CD4-positive, alpha-beta T cell treated with Interleukin-17A for 1 hour (primary cell): ENCODE measurements around the gene MAP2K5.

Experiments used
- DNase-seq: peaks from one replicate; pipeline ENCODE4 v3.0.0-alpha.2; 2020

Gene MAP2K5

DNA sequence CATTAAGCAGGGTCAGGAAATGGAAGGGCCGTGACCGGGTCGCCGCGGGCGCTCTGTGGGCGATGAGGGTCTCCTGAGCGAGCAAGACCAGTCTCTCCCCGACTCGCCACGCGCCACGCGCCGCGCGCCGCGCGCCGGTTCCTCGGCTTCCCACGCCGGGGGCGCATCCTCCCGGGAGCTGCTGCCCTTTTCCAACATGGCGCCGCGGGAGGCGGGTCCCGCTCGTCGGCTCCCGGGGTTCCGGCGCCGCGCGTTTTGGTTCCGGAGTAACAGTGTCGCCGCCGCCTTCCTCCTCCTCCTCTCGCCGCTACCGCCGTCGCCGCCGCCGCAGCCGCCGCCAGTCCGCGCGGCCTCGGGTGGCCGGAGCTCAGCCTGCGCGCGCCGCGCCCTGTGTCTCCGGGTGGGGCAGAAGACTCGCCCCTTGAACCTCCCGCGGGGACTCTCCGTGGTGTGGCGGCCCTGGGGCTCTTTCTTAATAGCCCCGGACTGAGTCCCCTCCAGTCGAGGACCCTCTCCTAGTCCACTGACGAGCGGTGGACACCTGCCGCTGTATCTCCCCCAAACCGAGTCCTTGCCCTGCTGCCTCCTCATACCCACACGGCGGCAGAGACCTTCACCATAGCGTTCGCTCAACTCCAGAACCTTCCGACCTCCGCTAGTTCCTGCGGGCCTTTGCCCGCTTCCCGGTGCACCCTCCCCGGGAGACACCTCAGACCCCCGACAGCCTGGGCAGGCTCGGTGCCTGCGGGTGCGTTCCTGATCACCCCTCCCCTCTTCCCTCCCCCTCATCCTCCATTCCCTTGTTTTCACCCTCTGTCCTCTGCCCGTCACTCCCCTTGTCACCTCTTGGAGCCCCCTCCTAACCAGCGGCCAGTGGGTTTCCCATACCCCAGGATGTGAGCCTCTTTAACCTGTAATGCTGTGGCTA lies at the start of gene MAP2K5:
MAP2K5 (plus strand) TSS at position 284 of the 928 bp plus-strand sequence; CDS start at position 917, 633 bp downstream.
- DNase-seq, result peak; percentile 84

DNA sequence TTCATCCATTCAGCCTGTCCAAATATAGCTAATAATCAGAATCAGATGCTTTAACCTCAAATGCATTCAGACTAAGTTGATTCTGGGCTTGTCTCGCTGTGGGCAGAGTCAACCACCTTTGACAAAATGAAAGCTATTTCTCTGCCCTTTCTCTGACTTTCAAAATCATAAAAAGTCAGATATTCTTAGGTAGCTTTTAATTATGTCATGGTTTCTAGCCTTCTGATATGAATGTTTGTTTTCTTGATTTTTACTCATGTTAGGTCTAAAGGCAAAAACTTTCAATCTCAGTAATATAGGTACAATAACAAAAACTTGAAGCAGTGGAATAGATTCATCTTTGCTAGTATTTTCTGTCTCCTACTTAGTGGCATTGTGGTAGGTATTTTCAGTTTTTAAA lies 46.9 kb upstream of the MAP2K5 start:
- DNase-seq, result no peak

- peak; percentile 31 for DNase-seq
These were observed 41.2 kb upstream of the MAP2K5 start for GRCh38 chr15:67501177-67501835.

DNA sequence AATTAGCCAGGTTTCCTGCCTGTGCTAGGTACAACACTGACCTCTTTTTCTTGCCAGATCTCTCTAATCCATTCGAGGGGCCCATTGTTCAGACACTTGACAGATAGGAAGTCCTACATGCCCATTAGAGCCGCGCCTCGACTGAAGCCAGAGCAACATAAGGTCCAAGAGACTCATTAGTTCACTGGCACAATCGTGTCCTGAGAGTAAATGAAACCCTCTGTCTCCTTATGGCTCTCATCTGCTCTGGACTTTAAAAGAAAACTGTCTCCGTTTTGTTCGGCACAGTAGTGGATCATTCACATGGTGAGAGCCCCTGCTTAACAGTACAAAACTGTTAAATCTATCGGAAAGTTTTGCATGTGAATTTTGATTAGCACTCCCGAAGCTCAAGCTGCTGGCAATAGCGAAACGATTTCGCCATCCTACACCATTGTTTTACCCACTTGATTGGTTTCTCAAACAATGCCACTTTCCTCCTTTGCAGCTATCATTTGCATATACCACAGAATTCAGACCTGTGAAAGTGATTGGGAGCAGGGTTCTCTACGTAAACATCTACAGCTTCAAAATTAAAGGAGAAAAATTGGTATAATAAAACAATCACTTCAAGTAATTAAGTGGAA lies 40.6 kb upstream of the MAP2K5 start:
- no peak for DNase-seq

- DNase-seq, result no peak
These were observed 38.4 kb upstream of the MAP2K5 start for GRCh38 chr15:67504056-67504455.

DNA sequence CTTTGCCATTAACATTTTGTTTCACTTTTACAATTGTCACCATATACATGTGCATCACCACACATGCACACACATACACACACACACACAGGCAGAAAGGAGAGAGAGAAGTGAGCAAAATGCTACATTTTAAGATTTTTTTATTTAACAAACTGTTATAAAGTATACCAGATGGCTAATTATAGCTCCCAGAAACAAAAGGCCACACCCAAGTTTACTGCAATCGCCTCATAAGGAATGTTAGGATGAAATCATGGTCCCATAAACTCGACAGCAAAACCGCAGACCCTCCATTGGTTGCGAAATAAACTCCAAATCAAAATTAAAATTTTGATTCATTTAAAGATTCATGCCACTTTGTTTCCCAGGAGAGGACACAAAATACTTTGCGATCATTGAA lies 37.7 kb upstream of the MAP2K5 start:
- DNase-seq, result no peak

DNA sequence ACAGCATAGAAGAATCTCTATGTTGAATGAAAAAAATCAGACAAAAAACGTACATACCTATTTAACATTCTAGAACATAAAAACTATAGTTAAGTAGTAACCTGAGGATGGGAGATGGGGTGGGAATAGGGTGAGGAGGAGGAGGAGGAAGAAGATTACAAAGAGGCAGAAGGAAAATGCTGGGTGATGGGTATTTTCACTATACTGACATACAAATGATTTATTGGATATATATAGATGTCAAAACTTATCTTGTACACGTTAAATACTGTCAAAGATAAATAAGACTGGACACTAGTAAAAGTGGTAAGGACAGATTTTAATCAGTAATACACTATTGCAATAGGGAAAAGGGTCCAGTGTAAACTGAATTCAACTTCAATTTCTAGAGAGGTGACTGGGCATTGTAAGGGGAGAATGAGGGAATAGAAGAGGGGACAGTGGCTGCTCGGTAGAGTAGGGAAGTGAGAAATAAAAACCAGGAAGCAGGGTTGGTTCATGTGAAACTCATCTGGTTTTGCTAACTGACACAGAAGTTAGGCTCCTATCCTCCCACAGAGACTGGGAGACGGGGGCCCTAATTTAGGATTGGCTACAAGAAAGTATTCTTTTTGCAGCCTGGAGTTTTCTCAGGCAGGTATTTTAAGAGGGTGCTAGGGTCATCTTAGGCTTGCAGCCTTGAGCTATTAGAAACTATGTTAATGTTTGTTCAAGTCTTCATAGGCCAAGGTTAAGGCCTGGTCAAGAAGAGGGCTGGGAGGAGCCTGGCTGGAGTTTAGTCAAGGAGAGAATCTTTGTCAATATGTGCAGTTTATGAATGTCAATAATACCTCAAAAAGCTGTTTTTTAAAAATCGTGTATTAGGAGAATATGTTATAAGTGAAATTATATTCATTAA lies 36.6 kb upstream of the MAP2K5 start:
- no peak for DNase-seq

DNA sequence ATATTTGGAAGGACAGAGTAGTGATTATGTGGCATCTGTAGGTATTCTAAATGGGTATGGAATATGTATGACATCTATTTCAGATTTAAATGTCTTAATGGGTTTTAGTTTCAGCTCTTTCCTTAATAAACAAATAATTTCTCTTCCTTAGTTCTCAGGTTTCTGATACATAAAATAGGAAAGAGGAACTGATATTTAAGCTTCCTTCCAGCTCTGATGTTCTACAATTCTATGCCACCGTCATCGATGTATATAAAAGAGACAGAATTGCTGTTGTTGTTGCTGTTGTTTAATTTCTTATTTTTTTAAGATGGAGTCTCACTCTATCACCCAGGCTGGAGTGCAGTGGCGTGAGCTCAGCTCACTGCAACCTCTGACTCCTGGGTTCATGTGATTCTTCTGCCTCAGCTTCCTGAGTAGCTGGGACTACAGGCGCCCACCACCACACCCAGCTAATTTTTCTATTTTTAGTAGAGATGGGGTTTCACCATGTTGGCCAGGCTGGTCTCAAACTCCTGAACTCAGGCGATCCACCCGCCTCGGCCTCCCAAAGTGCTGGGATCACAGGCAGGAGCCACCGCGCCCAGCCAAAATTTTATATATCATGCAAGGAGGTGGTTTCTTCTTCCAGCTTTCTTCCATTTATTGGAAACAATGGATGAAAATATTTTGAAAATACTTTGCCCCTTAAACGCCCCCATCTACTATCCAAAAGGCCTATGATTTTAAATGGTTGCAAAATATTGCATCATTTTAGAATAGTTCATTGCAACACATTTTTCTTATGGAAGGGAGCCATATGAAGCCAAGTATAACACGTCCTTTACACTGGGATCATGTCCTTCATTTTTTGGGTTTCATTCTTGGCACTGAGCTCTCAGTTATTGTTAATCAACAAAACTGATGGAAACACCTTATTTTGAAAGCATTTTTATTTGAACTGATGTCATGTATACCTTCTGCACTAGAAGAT lies 35.4 kb upstream of the MAP2K5 start:
- no peak for DNase-seq

DNA sequence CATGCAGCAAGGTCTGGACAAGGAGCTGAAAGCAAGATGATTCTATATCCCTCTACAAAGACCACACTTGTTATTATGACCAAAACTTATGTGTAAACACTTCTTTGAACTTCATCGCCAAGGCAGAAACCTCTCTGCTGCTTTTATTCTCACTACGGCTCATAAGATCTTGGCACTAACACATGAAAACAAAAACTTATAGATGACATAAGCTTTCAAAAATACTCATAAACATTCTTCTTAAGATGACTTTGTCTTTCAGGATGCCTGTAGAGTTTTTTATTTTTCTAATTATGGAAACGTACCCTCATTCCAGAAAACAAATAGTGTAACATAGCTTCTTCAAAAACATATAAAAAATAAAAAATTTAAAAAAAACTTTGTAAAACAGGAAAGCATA lies 34.1 kb upstream of the MAP2K5 start:
- DNase-seq, result no peak

GRCh38 chr15:67509918-67510317 lies 32.6 kb upstream of the MAP2K5 start:
- no peak for DNase-seq

- no peak for DNase-seq
These were observed 31.8 kb upstream of the MAP2K5 start for GRCh38 chr15:67510597-67511190.

DNA sequence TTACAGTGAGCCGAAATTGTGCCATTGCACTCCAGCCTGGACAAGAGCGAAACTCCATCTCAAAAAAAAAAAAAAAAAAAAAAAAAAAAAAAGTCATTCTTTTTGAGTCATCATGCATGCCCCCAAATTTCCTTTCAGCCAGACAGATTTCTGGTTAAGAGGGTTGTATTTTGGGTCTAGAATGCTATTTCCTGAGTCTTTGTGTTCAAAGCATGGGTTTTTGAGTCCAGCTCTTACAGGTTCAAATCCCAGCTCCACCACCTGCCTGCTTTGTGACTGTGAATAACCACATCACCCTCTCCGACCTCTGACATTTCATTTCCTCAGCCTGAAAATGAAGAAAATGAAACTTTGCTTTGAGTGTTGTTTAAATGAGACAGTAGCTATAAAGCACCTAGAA lies 30.9 kb upstream of the MAP2K5 start:
- DNase-seq, result no peak

- no peak for DNase-seq
These were observed 30.4 kb upstream of the MAP2K5 start for GRCh38 chr15:67512140-67512539.

DNA sequence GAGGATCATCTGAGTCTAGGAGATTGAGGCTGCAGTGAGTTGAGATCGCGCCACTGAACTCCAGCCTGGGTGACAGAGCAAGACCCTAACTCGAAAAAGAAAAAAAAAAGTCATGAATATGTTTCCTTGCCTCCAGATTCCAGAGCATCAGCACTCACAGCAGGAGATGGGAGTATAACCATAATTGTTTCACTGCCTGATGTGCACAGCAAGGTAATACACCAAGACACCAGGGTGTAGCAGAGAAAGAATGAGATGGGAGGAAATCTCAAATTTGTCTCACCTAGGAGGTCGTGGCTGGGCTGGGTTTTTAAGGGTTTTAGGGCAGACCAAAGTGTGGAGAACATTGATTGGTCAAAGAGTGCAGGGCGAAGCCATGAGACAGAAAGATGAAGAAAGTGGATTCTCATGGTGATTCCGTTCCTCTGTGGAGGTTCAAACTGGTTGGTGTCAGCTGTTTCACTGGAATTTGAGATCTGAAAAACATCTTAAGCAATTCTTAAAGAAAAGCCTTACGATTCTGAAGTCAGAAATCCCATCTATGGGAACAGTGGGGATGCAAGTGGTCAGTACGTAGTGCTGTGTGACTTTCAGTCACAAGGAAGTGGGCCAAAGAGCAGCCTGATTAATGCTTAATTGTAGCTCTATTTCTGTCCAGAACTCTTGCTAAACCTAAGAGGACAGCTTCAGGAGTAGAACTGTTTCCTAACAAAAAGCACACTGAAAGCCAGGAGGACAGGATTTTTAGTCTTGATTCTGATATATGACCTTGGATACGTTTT lies 29.4 kb upstream of the MAP2K5 start:
- DNase-seq, result no peak

- DNase-seq, result no peak
These were observed 27.4 kb upstream of the MAP2K5 start for GRCh38 chr15:67515090-67515489.

DNA sequence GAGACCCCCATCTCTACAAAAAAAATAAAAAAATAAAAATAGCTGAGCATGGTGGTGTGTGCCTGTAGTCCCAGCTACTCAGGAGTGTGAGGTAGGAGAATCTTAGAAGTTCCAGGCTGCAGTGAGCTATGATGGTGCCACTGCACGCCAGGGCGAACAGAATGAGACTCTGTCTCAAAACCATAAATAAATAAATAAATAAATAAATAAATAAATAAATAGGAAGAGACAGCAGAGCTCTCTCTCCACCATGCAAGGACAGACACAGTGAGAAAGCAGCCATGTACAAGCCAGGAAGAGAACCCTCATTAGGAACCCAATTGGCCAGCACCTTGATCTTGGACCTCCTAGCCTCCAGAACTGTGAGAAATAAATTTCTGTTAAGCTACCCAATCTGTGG lies 26.9 kb upstream of the MAP2K5 start:
- DNase-seq, result no peak

GRCh38 chr15:67520321-67521028 lies 22.0 kb upstream of the MAP2K5 start:
- DNase-seq, result no peak

DNA sequence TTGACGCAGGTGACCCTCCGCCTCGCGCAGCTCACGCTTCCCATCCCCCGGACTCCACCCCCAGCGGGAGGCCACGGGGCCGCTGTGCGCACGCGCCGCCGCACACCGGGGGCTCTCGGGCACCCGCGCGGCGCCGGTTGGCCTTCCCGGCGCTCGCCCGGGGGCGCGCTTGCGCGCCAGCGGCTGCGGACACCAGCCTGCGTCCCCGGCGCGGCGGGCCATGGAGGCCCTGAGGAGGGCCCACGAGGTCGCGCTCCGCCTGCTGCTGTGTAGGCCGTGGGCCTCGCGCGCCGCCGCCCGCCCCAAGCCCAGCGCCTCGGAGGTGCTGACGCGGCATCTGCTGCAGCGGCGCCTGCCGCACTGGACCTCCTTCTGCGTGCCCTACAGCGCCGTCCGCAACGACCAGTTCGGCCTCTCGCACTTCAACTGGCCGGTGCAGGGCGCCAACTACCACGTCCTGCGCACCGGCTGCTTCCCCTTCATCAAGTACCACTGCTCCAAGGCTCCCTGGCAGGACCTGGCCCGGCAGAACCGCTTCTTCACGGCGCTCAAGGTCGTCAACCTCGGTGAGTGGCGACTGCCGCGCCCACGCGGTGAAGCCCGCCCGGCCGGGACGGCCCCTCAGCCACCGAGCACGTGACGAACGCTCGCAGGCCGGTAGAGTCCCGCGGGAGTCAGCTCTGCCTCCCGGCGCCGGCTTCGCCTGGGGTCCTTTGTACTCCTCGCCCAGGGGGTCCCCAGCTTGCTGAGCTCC lies 21.3 kb upstream of the MAP2K5 start, which contains the start of gene C15orf61:
C15orf61 (plus strand) TSS at position 103 of the 754 bp plus-strand sequence; CDS start at position 221, 118 bp downstream.
- DNase-seq, result peak; percentile 90
